Measurements from ENCODE around the gene KCNF1.

Gene KCNF1, protein sequence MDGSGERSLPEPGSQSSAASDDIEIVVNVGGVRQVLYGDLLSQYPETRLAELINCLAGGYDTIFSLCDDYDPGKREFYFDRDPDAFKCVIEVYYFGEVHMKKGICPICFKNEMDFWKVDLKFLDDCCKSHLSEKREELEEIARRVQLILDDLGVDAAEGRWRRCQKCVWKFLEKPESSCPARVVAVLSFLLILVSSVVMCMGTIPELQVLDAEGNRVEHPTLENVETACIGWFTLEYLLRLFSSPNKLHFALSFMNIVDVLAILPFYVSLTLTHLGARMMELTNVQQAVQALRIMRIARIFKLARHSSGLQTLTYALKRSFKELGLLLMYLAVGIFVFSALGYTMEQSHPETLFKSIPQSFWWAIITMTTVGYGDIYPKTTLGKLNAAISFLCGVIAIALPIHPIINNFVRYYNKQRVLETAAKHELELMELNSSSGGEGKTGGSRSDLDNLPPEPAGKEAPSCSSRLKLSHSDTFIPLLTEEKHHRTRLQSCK

GRCh38 chr2:10911291-10912075 is at the start of gene KCNF1:
Gene KCNF1 (plus strand): TSS chr2:10911934. CDS start chr2:10912427, 493 bp downstream.
- no peak for DNase-seq (ENCODE audit: low read depth, low spot score)

GRCh38 chr2:10862330-10862729 is 49.4 kb upstream of the KCNF1 start:
- no peak for DNase-seq (ENCODE audit: low read depth, low spot score)

- DNase-seq (ENCODE audit: low read depth, low spot score), result no peak
These were observed 48.7 kb upstream of the KCNF1 start for GRCh38 chr2:10863047-10863446.

DNA sequence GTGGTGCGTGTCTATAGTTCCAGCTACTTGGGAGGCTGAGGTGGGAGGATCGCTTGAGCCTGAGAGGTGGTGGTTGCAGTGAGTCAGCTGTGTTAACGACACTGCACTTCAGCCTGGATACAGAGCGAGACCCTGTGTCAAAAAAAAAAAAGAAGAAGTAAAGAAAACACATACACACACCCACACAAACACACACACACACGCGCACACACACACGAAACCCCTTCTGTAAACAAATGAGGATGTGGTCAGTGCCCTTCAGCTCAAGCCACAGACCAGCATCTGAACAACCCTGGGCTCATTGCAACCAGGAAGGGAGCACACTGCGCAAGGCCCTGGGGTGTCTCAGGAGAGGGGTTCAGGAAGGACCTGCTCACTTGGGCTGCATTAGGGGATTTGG is 47.9 kb upstream of the KCNF1 start:
- DNase-seq (ENCODE audit: low read depth, low spot score), result no peak

DNA sequence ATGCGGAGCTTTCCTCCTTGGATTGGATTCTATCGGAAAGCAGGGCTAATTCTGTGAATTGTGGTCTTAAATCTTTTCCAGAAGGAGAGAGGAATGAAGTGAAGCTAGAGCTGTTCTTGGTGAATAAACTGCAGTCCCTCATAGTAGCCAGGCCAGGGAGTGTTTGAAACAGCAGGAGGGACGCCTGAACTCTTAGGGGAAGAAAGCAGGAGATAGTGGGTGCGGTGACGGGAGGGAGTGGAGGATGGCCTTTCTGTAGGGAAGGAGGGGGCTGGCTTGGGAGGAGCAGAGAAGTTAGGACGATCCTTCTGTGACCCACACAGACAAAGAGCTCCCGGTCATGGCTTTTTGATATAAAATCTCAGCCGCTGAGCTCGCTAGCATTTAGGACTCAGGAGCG is 47.5 kb upstream of the KCNF1 start:
- no peak for DNase-seq (ENCODE audit: low read depth, low spot score)

DNA sequence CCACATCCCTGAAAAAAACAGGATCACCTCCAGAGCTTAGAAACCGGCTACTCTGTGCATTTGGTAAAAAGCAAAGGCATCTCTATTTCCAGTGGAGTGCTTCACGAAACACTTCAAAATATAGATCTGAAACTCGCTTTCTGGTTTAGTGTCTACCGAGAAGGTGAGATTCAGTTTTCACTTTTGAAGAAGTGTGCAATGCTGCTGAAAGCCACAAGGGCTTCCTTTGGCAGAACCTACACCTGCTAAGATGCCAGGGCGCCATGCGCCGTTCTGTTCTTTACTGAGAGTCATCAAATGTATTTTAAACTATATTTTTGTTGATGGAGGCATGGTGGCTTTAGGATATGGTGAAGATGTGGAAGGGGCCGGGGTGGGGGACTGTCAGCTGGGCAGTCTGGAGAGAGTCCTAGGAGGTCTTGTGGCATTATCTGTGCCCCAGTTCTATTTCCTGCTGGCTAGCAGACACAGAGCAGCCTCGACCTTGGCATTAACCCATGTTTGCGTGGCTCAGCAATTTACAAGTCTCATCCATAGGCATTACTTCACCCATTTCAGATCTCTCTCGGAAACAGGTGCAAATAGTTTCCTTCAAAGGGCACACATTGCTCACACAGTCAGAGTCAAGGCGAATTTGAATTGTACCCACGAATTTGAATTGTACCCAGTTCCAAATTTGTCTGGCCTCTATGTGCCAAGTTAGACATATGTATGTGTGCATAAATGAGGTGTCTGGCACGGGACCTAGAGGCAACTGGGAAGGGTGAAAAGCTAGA is 46.7 kb upstream of the KCNF1 start:
- DNase-seq (ENCODE audit: low read depth, low spot score), result no peak

- no peak for DNase-seq (ENCODE audit: low read depth, low spot score)
These were observed 45.9 kb upstream of the KCNF1 start for GRCh38 chr2:10865841-10866240.

- no peak for DNase-seq (ENCODE audit: low read depth, low spot score)
These were observed 43.9 kb upstream of the KCNF1 start for GRCh38 chr2:10867692-10868420.

DNA sequence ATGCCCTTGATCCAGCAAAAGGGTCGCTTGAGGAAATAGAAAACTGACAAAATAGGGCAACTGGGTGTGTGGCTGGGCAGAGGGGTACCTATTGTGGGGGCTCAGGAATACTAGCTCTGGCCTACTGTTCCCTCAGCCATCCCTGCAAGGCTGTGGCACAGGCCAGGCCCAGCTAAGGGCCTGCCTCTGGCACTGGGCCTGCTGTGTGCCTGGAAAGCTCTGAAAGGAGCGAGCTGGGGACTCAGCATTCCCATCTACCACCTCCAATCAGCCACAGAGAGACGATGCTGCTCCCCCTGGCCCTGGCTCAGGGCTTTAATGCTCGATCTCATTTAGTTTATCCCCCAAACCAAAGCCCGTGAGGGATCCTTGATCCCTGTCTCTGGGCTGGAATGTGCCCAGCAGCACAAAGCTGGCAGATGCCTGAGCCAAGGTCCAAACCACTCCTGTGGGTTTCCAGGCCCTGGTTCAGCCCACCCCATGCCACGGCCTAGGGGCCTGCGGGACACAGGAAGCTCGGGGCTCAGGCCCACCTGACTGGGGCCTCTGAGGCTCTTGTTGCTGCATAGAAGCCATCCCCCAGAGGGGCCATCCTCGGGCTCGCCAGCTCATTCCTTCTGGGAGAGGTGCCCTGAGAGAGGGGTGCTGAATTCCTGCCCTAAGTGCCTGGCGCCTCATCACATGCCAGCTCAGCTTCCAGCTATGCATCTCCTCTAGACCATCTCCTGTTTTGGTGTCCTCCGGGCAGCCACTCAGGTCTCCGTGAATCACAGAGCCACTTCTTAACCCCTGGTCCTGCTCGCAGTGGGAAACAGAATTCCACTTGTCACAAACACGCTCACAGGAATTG is 43.0 kb upstream of the KCNF1 start:
- no peak for DNase-seq (ENCODE audit: low read depth, low spot score)

GRCh38 chr2:10871978-10872377 is 39.8 kb upstream of the KCNF1 start:
- DNase-seq (ENCODE audit: low read depth, low spot score), result no peak

DNA sequence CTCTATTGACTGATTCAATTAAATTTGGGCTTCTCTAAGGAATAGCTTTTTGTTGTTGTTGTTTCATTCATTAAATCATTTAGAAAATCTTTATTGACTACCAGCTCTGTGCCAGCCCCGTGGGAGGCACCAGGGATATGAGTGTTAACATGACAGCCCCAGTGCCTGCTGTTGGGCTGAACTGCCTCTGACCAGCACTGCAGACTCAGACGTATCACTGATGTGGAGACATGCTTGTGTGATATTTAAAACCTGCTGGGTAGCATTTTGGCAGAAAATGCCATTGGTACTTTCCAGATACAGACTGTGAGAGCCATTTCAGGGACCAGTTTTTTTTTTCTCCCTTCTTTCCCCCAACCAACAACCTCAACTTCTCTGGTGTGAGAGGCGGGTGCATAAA is 38.6 kb upstream of the KCNF1 start:
- no peak for DNase-seq (ENCODE audit: low read depth, low spot score)

GRCh38 chr2:10873790-10874437 is 37.8 kb upstream of the KCNF1 start:
- DNase-seq (ENCODE audit: low read depth, low spot score), result no peak

GRCh38 chr2:10875126-10875525 is 36.6 kb upstream of the KCNF1 start:
- no peak for DNase-seq (ENCODE audit: low read depth, low spot score)

DNA sequence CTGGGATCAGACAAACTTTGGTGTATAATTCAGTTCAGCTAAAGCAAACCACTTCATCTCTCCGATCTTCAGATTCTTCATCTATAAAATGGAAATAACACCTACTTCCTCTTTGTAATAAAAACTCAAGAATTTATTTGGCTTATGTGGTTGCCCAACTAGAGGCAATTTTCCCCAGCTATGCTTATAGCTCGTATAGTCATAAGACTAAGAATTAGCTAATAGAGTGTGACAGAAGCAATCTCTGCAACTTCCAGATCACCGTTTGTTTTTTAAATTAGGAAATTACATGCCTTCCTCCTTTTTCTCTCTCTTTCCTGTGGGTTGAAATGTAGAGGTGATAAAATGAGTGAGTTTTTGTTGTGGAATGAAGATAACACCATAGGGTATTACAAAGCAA is 35.3 kb upstream of the KCNF1 start:
- DNase-seq (ENCODE audit: low read depth, low spot score), result no peak

DNA sequence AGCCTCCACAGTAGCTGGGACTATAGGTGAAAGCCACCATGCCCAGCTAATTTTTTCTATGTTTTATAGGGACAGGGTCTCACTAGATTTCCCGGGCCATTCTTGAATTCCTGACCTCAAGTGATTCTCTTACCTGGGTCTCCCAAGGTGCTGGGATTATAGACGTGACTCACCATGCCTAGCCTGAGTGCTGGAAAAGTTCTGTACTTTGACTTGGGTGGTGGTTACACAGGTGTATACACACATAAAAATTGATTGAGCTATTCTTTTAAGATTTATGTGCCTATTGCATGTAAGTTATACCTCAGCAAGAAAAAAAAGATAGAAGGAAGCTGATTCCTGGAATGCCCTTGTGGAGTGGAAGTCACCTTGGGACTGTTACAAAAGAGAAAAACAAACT is 34.8 kb upstream of the KCNF1 start:
- no peak for DNase-seq (ENCODE audit: low read depth, low spot score)

GRCh38 chr2:10877651-10878111 is 34.1 kb upstream of the KCNF1 start:
- no peak for DNase-seq (ENCODE audit: low read depth, low spot score)

DNA sequence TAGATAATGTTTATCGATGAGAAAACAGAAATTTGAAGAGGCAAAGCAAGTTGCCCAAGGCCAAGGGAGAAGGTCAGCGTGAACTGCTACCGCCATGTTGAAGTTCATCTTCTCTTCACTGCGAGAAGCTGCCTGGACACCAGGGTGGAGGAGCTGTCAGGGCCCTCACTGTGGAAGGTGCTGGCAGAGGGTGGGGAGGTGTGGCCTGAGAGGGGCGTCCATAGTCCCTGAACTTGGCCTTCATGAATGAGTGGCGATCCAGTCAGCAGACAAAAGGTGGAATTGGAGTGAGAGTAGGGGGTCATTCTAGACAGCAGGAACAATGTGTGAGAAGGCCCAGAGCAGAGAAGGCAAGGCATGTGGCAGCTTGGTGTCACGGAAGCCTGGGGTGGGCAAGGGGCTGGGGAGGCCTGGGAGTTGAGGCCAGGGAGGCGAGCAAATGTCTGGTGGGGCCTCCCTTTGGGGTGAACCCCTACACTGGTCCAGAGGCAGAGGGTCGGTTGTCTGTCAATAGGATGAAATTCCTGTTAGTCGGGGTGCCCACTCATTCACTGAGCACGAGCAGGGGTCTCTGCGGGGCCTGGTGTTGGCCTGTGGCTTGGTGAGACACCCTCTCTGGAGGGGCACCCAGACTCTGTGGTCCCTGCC is 33.3 kb upstream of the KCNF1 start:
- DNase-seq (ENCODE audit: low read depth, low spot score), result no peak

GRCh38 chr2:10879159-10879558 is 32.6 kb upstream of the KCNF1 start:
- no peak for DNase-seq (ENCODE audit: low read depth, low spot score)
